ENCODE results near the gene DCAF7.

DCAF7 gene

DNA sequence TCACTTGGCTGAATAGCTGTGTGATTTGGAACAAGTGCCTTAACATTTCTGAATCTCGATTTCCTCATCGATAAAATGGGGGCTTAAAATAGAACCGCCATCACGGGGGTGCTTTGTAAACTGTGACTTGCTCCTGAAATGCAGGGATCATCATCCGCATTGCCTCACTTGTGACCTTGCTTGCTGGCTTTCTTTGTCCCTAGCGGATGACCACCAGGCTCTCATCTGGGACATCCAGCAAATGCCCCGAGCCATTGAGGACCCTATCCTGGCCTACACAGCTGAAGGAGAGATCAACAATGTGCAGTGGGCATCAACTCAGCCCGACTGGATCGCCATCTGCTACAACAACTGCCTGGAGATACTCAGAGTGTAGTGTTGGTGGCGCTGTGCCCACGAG is 38.5 kb downstream of the DCAF7 start:
- Histone ChIP-seq H2AK5ac (ENCODE audit: low read length) (no peak overlapping the region), H3K79me2 (ENCODE audit: control insufficient read depth, insufficient read depth, low read length, poor library complexity) (no peaks in the 10 kb centered on the region), H4K91ac (ENCODE audit: low read depth, low read length) (no peak overlapping the region), H2AFZ (ENCODE audit: insufficient read depth, low read length, poor library complexity) (no peak overlapping the region), H3K9ac (ENCODE audit: low read length) (no peak overlapping the region), H3K27ac (ENCODE audit: low read depth, low read length) (no peak overlapping the region), H3K18ac (ENCODE audit: low read length) (no peak overlapping the region), H3K4ac (ENCODE audit: low read depth, low read length) (no peak overlapping the region), H3K23ac (ENCODE audit: low read length) (no peak overlapping the region), H2BK120ac (ENCODE audit: insufficient read depth, low read length, poor library complexity) (no peak overlapping the region), H4K8ac (ENCODE audit: low read depth, low read length) (no peak overlapping the region), H3K14ac (ENCODE audit: low read length) (no peak overlapping the region), H2BK12ac (ENCODE audit: low read length) (no peak overlapping the region), H3K4me1 (ENCODE audit: control insufficient read depth in 1 of 2, insufficient read depth in 2 of 2, low read length in 2 of 2) (no peaks in the 10 kb centered on the region), H3K9me3 (ENCODE audit: insufficient read depth, low read depth, low read length) (no peaks in the 10 kb centered on the region), H3K4me2 (ENCODE audit: low read length) (no peak overlapping the region), H3K27me3 (ENCODE audit: insufficient read depth, low read length) (no peaks in the 10 kb centered on the region), H3K79me1 (ENCODE audit: low read length) (no peaks in the 10 kb centered on the region), H4K12ac (ENCODE audit: low read depth, low read length) (no peak overlapping the region), H3K4me3 (ENCODE audit: low read depth, low read length) (no peak overlapping the region), H2BK5ac (ENCODE audit: low read depth, low read length, poor library complexity) (no peak overlapping the region), H3K36me3 (ENCODE audit: control insufficient read depth in 1 of 2, insufficient read depth in 2 of 2, low read length in 2 of 2) (peaks cover 35 to 53% of the 10 kb centered on the region in 2 experiments)
- WGBS (ENCODE audit: extremely low coverage, insufficient coverage, insufficient read length): no CpG with 5 or more reads among the region's 11 CpGs
- DNase-seq: no peak

DNA sequence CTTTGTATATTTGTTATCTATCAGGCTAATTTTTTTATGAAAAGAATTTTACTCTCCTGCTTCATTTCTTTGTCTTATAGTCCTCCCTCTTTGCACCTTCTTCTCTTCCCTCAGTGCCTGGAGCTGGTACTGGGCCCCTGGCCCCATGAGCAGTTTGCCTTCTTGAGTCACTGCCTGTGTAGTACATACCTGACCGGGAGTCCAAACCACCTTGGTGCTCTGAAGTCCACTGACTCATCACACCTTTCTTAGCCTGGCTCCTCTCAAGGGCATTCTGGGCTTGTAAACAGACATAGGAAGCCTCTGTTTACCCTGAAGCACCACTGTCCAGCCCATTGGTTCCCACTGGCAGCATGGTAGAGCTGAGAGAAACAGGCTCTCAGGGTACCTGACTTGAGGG is 39.4 kb downstream of the DCAF7 start:
- Histone ChIP-seq H3K9me3 (ENCODE audit: insufficient read depth, low read depth, low read length) (no peaks in the 10 kb centered on the region), H3K4me1 (ENCODE audit: control insufficient read depth in 1 of 2, insufficient read depth in 2 of 2, low read length in 2 of 2) (no peaks in the 10 kb centered on the region), H3K9ac (ENCODE audit: low read length) (no peak overlapping the region), H4K12ac (ENCODE audit: low read depth, low read length) (no peak overlapping the region), H4K8ac (ENCODE audit: low read depth, low read length) (no peak overlapping the region), H2BK120ac (ENCODE audit: insufficient read depth, low read length, poor library complexity) (no peak overlapping the region), H4K91ac (ENCODE audit: low read depth, low read length) (no peak overlapping the region), H3K18ac (ENCODE audit: low read length) (no peak overlapping the region), H3K79me1 (ENCODE audit: low read length) (no peaks in the 10 kb centered on the region), H2AK5ac (ENCODE audit: low read length) (no peak overlapping the region), H3K4ac (ENCODE audit: low read depth, low read length) (no peak overlapping the region), H3K4me2 (ENCODE audit: low read length) (no peak overlapping the region), H2BK12ac (ENCODE audit: low read length) (no peak overlapping the region), H3K23ac (ENCODE audit: low read length) (no peak overlapping the region), H3K4me3 (ENCODE audit: low read depth, low read length) (no peak overlapping the region), H3K27me3 (ENCODE audit: insufficient read depth, low read length) (no peaks in the 10 kb centered on the region), H3K27ac (ENCODE audit: low read depth, low read length) (no peak overlapping the region), H3K14ac (ENCODE audit: low read length) (no peak overlapping the region), H3K36me3 (ENCODE audit: control insufficient read depth in 1 of 2, insufficient read depth in 2 of 2, low read length in 2 of 2) (peaks cover 32 to 52% of the 10 kb centered on the region in 2 experiments), H3K79me2 (ENCODE audit: control insufficient read depth, insufficient read depth, low read length, poor library complexity) (no peaks in the 10 kb centered on the region), H2BK5ac (ENCODE audit: low read depth, low read length, poor library complexity) (no peak overlapping the region), H2AFZ (ENCODE audit: insufficient read depth, low read length, poor library complexity) (no peak overlapping the region)
- no CpG with 5 or more reads among the region's 1 CpG for WGBS (ENCODE audit: extremely low coverage, insufficient coverage, insufficient read length)
- DNase-seq: no peak

DNA sequence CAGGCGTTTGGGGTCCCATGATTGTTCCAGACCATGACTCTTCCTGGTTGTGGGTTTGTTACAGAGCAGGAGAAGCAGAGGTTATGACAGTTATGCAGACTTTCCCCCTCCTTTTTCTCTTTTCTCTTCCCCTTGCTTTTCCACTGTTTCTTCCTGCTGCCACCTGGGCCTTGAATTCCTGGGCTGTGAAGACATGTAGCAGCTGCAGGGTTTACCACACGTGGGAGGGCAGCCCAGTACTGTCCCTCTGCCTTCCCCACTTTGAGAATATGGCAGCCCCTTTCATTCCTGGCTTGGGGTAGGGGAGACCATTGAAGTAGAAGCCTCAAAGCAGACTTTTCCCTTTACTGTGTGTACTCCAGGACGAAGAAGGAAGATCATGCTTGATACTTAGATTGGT is 42.5 kb downstream of the DCAF7 start:
- Histone ChIP-seq H4K8ac (ENCODE audit: low read depth, low read length) (no peak overlapping the region), H3K18ac (ENCODE audit: low read length) (no peak overlapping the region), H3K4me2 (ENCODE audit: low read length) (no peak overlapping the region), H3K23ac (ENCODE audit: low read length) (no peak overlapping the region), H3K79me1 (ENCODE audit: low read length) (no peaks in the 10 kb centered on the region), H3K36me3 (ENCODE audit: control insufficient read depth in 1 of 2, insufficient read depth in 2 of 2, low read length in 2 of 2) (peaks cover 23 to 37% of the 10 kb centered on the region in 2 experiments), H3K4me3 (ENCODE audit: low read depth, low read length) (no peak overlapping the region), H4K12ac (ENCODE audit: low read depth, low read length) (no peak overlapping the region), H2AFZ (ENCODE audit: insufficient read depth, low read length, poor library complexity) (no peak overlapping the region), H3K9ac (ENCODE audit: low read length) (no peak overlapping the region), H3K27ac (ENCODE audit: low read depth, low read length) (no peak overlapping the region), H2BK120ac (ENCODE audit: insufficient read depth, low read length, poor library complexity) (no peak overlapping the region), H3K79me2 (ENCODE audit: control insufficient read depth, insufficient read depth, low read length, poor library complexity) (no peaks in the 10 kb centered on the region), H2AK5ac (ENCODE audit: low read length) (no peak overlapping the region), H2BK12ac (ENCODE audit: low read length) (no peak overlapping the region), H3K9me3 (ENCODE audit: insufficient read depth, low read depth, low read length) (no peaks in the 10 kb centered on the region), H3K4me1 (ENCODE audit: control insufficient read depth in 1 of 2, insufficient read depth in 2 of 2, low read length in 2 of 2) (no peaks in the 10 kb centered on the region), H4K91ac (ENCODE audit: low read depth, low read length) (no peak overlapping the region), H3K14ac (ENCODE audit: low read length) (no peak overlapping the region), H3K27me3 (ENCODE audit: insufficient read depth, low read length) (no peaks in the 10 kb centered on the region), H3K4ac (ENCODE audit: low read depth, low read length) (no peak overlapping the region), H2BK5ac (ENCODE audit: low read depth, low read length, poor library complexity) (no peak overlapping the region)
- WGBS (ENCODE audit: extremely low coverage, insufficient coverage, insufficient read length): no CpG with 5 or more reads among the region's 3 CpGs
- DNase-seq: no peak

DNA sequence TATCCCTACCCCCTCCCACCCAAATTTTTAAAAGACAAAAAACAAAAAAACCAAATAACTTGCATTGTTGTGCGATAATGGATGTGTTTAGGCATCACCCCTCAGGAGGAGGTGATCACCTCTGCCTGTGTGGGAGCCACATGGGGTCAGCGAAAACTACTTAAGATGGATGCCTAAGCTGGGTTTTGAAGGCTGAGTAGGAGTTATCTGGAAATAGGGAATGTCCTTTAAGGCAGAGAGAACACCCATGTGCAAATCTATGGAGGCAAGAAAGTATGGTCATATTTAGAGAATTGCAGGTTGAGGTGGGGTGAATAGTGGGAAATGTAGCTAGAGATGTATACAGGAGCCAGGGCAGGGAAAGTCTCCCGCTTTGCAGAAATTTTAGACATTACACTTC is 44.9 kb downstream of the DCAF7 start:
- H4K12ac ChIP-seq (ENCODE audit: low read depth, low read length): no peak overlapping the region
- H3K36me3 ChIP-seq (ENCODE audit: control insufficient read depth in 1 of 2, insufficient read depth in 2 of 2, low read length in 2 of 2): peaks cover 11 to 20% of the 10 kb centered on the region in 2 experiments
- H3K27ac ChIP-seq (ENCODE audit: low read depth, low read length): no peak overlapping the region
- no peak overlapping the region for H3K14ac ChIP-seq (ENCODE audit: low read length)
- no peak overlapping the region for H4K91ac ChIP-seq (ENCODE audit: low read depth, low read length)
- H2BK12ac ChIP-seq (ENCODE audit: low read length): no peak overlapping the region
- no peak overlapping the region for H4K8ac ChIP-seq (ENCODE audit: low read depth, low read length)
- no peaks in the 10 kb centered on the region for H3K9me3 ChIP-seq (ENCODE audit: insufficient read depth, low read depth, low read length)
- no peaks in the 10 kb centered on the region for H3K79me1 ChIP-seq (ENCODE audit: low read length)
- no peak overlapping the region for H2AFZ ChIP-seq (ENCODE audit: insufficient read depth, low read length, poor library complexity)
- no peak overlapping the region for H3K18ac ChIP-seq (ENCODE audit: low read length)
- no peak overlapping the region for H2BK120ac ChIP-seq (ENCODE audit: insufficient read depth, low read length, poor library complexity)
- WGBS (ENCODE audit: extremely low coverage, insufficient coverage, insufficient read length): no CpG with 5 or more reads among the region's 3 CpGs
- H3K4me2 ChIP-seq (ENCODE audit: low read length): no peak overlapping the region
- no peaks in the 10 kb centered on the region for H3K79me2 ChIP-seq (ENCODE audit: control insufficient read depth, insufficient read depth, low read length, poor library complexity)
- no peak overlapping the region for H3K4ac ChIP-seq (ENCODE audit: low read depth, low read length)
- H2AK5ac ChIP-seq (ENCODE audit: low read length): no peak overlapping the region
- H3K23ac ChIP-seq (ENCODE audit: low read length): no peak overlapping the region
- H2BK5ac ChIP-seq (ENCODE audit: low read depth, low read length, poor library complexity): no peak overlapping the region
- no peaks in the 10 kb centered on the region for H3K27me3 ChIP-seq (ENCODE audit: insufficient read depth, low read length)
- DNase-seq: no peak
- no peak overlapping the region for H3K9ac ChIP-seq (ENCODE audit: low read length)
- H3K4me3 ChIP-seq (ENCODE audit: low read depth, low read length): no peak overlapping the region
- H3K4me1 ChIP-seq (ENCODE audit: control insufficient read depth in 1 of 2, insufficient read depth in 2 of 2, low read length in 2 of 2): peaks cover 2 to 4% of the 10 kb centered on the region in 2 experiments
